Chondrocyte (in vitro differentiated cells): ENCODE measurements around the gene FOXD2. TPM values are rescaled to one million over a fixed set of nuclear protein-coding genes. Genes with fewer than 3 reads are reported as not detected.
A peak's percentile ranks its signal among the peaks of the same experiment; 100 is the strongest.

ENCODE experiments used
- DNase-seq: peaks from one replicate; pipeline ENCODE4 v3.0.0; 2021; ENCODE audit warnings: mixed read lengths, low spot score
- H3K27ac Mint-ChIP-seq: one replicate; pipeline ENCODE4 v1.8.0; 2021; ENCODE audit warnings: mild to moderate bottlenecking, moderate library complexity, mixed read lengths; ENCODE audit not compliant: unreplicated experiment
- H3K27me3 Mint-ChIP-seq: 2 replicates; pipeline ENCODE4 v1.8.0; 2021; ENCODE audit warnings: low read depth, mixed read lengths
- H3K36me3 Mint-ChIP-seq: 2 replicates; pipeline ENCODE4 v1.8.0; 2021; ENCODE audit warnings: low read depth, mixed read lengths
- H3K4me1 Mint-ChIP-seq: 2 replicates; pipeline ENCODE4 v1.8.0; 2021; ENCODE audit warnings: low read depth, mild to moderate bottlenecking, mixed read lengths
- H3K4me3 Mint-ChIP-seq: one replicate; pipeline ENCODE4 v1.8.0; 2021; ENCODE audit warnings: mild to moderate bottlenecking, moderate library complexity, mixed read lengths; ENCODE audit not compliant: unreplicated experiment
- H3K9me3 Mint-ChIP-seq: 2 replicates; pipeline ENCODE4 v1.8.0; 2021; ENCODE audit warnings: low read depth, mixed read lengths
- CTCF ChIP-seq: fragments of 200-600 bp; sonication (generic); IDR thresholded peaks from 2 replicates; pipeline ENCODE4 v1.5.0; 2021; ENCODE audit warnings: antibody characterized with exemption, mild to moderate bottlenecking, moderate library complexity
- long read RNA-seq: library from polyadenylated mRNA; stranded (forward); transcript quantifications from one replicate; pipeline ENCODE4 v2.0.0, GENCODE V29; 2021
- total RNA-seq: library from RNA; stranded (reverse); gene quantifications from 3 replicates; pipeline ENCODE4 v1.2.1, GENCODE V29; 2021

The FOXD2 gene
- 0.90 to 1.0 TPM (median 1.0 TPM) in 3 replicates for total RNA-seq
- long read RNA-seq, full-length matches to known transcripts: 1 of 1 reads
- long read RNA-seq, partial matches to known transcripts: 0 of 1 reads
- long read RNA-seq, other reads (novel, unspliced or antisense): 0 of 1 reads

GRCh38 chr1:47437447-47438164 is at the start of gene FOXD2:
TSS of gene FOXD2 (plus strand) at chr1:47438044. CDS start at chr1:47438136, 92 bp downstream.
- no peak for DNase-seq
- H3K27me3 Mint-ChIP-seq: peaks cover 12% of the 10 kb centered on the region

GRCh38 chr1:47388891-47389238 is 49.0 kb upstream of the FOXD2 start:
- H3K4me3 Mint-ChIP-seq: no peak overlapping the region
- no peak for DNase-seq
- H3K36me3 Mint-ChIP-seq: peaks cover 2% of the 10 kb centered on the region
- peaks cover 3% of the 10 kb centered on the region for H3K27me3 Mint-ChIP-seq
- no peak overlapping the region for H3K27ac Mint-ChIP-seq
- peaks cover 4% of the 10 kb centered on the region for H3K4me1 Mint-ChIP-seq
- H3K9me3 Mint-ChIP-seq: no peaks in the 10 kb centered on the region
- peak; percentile 88 for TF ChIP-seq CTCF

More at GRCh38 chr1:47437447-47438164, at the start of gene FOXD2:
- TF ChIP-seq CTCF: peak; percentile 100
- peaks cover 3% of the 10 kb centered on the region for H3K36me3 Mint-ChIP-seq
- peak within 1 kb of the TSS; percentile 86 for H3K4me3 Mint-ChIP-seq
- peaks cover 42% of the 10 kb centered on the region for H3K4me1 Mint-ChIP-seq
- H3K9me3 Mint-ChIP-seq: no peaks in the 10 kb centered on the region
- H3K27ac Mint-ChIP-seq: peak within 1 kb of the TSS; percentile 81

- no peak overlapping the region for H3K27ac Mint-ChIP-seq
These were observed 48.1 kb upstream of the FOXD2 start for GRCh38 chr1:47389731-47390130.

GRCh38 chr1:47390843-47391242 is 47.0 kb upstream of the FOXD2 start:
- TF ChIP-seq CTCF: no peak
- H3K4me1 Mint-ChIP-seq: peaks cover 4% of the 10 kb centered on the region
- no peak for DNase-seq
- no peaks in the 10 kb centered on the region for H3K9me3 Mint-ChIP-seq
- no peak overlapping the region for H3K27ac Mint-ChIP-seq
- H3K4me3 Mint-ChIP-seq: no peak overlapping the region
- no peaks in the 10 kb centered on the region for H3K36me3 Mint-ChIP-seq
- H3K27me3 Mint-ChIP-seq: peaks cover 5% of the 10 kb centered on the region

More at GRCh38 chr1:47389731-47390130, 48.1 kb upstream of the FOXD2 start:
- peaks cover 5% of the 10 kb centered on the region for H3K27me3 Mint-ChIP-seq
- no peaks in the 10 kb centered on the region for H3K36me3 Mint-ChIP-seq
- H3K4me3 Mint-ChIP-seq: no peak overlapping the region
- H3K4me1 Mint-ChIP-seq: peaks cover 4% of the 10 kb centered on the region
- no peak for TF ChIP-seq CTCF
- no peak for DNase-seq
- no peaks in the 10 kb centered on the region for H3K9me3 Mint-ChIP-seq

GRCh38 chr1:47393141-47393540 is 44.7 kb upstream of the FOXD2 start:
- Mint-ChIP-seq H3K27me3 (peaks cover 5% of the 10 kb centered on the region), H3K4me1 (peaks cover 4% of the 10 kb centered on the region), H3K4me3 (no peak overlapping the region), H3K36me3 (no peaks in the 10 kb centered on the region), H3K9me3 (no peaks in the 10 kb centered on the region), H3K27ac (no peak overlapping the region)
- no peak for DNase-seq
- no peak for TF ChIP-seq CTCF
